Naive B cell (primary cell): ENCODE results near the gene GAB2. TPM values are rescaled to one million over a fixed set of nuclear protein-coding genes. Genes with fewer than 3 reads are reported as not detected.
"Not testable (repeated sequence)": the region's sequence is repeated elsewhere in the genome, so short reads cannot be mapped to it uniquely, and the experiment has no call there.

Experiments
- ATAC-seq, 2 donors: fragments of 150-1000 bp; cut with Tn5 transposase; 2 replicates each; pipeline ENCODE4 v1.10.0; 2021; ENCODE audit warnings: low read depth in 2 of 2, mild to moderate bottlenecking in 2 of 2, moderate library complexity in 2 of 2
- DNase-seq: peaks from one replicate; pipeline ENCODE4 v3.0.0; 2022
- H3K27ac Mint-ChIP-seq, 6 donors: one replicate each; pipeline ENCODE4 v1.8.0; 2020 to 2022; ENCODE audit warnings: mild to moderate bottlenecking in 6 of 6, mixed read lengths in 6 of 6, moderate library complexity in 5 of 6, inconsistent platforms in 2 of 6
- H3K27me3 Mint-ChIP-seq, 3 donors: one replicate each; pipeline ENCODE4 v1.8.0; 2021 to 2022; ENCODE audit warnings: mixed read lengths in 3 of 3, mild to moderate bottlenecking in 1 of 3
- H3K36me3 Mint-ChIP-seq, 2 donors: one replicate each; pipeline ENCODE4 v1.8.0; 2020 to 2022; ENCODE audit warnings: mixed read lengths in 2 of 2, inconsistent platforms in 1 of 2, mild to moderate bottlenecking in 1 of 2
- H3K4me1 Mint-ChIP-seq, 3 donors: one replicate each; pipeline ENCODE4 v1.8.0; 2020 to 2022; ENCODE audit warnings: mixed read lengths in 3 of 3, inconsistent platforms in 1 of 3, mild to moderate bottlenecking in 1 of 3, moderate library complexity in 1 of 3
- H3K4me3 Mint-ChIP-seq, 8 donors: one replicate each; pipeline ENCODE4 v1.8.0; 2020 to 2022; ENCODE audit warnings: mild to moderate bottlenecking in 8 of 8, mixed read lengths in 8 of 8, moderate library complexity in 8 of 8, inconsistent platforms in 2 of 8
- H3K9me3 Mint-ChIP-seq, 7 donors: one replicate each; pipeline ENCODE4 v1.8.0; 2020 to 2022; ENCODE audit warnings: mixed read lengths in 7 of 7, mild to moderate bottlenecking in 5 of 7, inconsistent platforms in 2 of 7, moderate library complexity in 1 of 7
- polyA plus RNA-seq, 6 donors: library from polyadenylated mRNA; unstranded; fragments of 300-500 nt; fragmentation: Illumina TruSeq; gene quantifications; one replicate each; pipeline ENCODE4 v1.2.3, GENCODE V29; 2021; ENCODE audit warnings: low read depth in 6 of 6

GAB2 gene
- polyA plus RNA-seq, 6 donors from 2014 or later = 0.71 to 4.2 (median 2.2) TPM

DNA sequence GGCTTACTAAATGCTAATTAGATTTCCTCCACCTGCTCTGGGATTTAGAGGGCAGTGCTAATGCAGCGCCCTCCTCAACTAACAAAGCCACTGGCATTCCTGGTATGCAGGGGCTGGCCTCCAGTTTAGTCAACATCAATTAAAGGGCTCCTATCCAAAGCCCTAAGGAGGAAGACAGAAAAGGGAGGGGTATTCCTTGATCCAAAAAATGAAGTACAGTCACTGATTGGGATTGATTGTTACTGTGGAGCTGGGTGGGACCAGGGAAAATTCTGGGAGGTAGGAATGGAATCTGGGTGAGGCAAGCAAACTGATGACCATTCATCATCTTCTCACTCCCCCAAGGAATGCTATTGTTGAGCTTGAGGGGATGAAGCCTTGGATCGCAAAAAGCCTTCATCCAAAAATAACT is 52.2 kb downstream of the GAB2 start:
- Mint-ChIP-seq H3K36me3 (no peaks in the 10 kb centered on the region), H3K27me3 (no peaks in the 10 kb centered on the region), H3K4me1 (peaks cover 2 to 11% (median 2%) of the 10 kb centered on the region in 3 donors), H3K9me3 (no peaks in the 10 kb centered on the region), H3K27ac (peak overlapping the region in 1 of 6 donors; percentile 53), H3K4me3 (no peak overlapping the region)
- no peak for DNase-seq
- no peak for ATAC-seq

DNA sequence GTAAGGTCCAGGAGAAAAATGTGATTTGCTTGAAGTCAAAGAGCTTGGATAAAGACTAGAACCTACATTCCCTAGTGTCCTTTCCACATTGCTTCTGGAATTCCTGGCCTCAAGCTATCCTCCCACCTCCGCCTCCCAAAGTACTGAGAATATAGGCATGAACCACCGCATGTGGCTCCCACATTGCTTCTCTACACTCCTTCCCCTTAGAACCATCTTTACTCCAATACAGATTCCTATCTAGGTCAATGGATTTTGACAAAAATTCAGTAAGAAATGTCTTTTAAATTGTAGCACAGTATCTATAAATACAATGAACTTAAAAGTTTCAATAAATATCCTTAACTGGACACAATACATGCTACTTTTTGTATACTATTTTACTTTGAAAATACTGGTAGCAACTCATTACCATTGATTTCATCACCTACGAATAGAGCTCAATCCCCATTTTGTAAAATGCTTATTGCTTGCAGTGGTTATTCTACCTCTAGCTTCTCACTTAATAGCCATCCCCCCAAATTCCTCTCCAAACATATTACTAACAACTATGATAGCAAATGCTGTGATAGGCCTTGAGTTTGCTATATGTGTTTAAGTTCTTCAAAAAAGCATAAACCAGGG is 53.4 kb downstream of the GAB2 start:
- DNase-seq (no peak), ATAC-seq (no peak)
- Mint-ChIP-seq H3K36me3 (no peaks in the 10 kb centered on the region), H3K4me3 (peak overlapping the region in 1 of 8 donors; percentile 21), H3K27ac (peak overlapping the region in 1 of 6 donors; percentile 76), H3K27me3 (no peaks in the 10 kb centered on the region), H3K4me1 (peaks cover 0 to 9% (median 4%) of the 10 kb centered on the region in 3 donors), H3K9me3 (no peaks in the 10 kb centered on the region)

DNA sequence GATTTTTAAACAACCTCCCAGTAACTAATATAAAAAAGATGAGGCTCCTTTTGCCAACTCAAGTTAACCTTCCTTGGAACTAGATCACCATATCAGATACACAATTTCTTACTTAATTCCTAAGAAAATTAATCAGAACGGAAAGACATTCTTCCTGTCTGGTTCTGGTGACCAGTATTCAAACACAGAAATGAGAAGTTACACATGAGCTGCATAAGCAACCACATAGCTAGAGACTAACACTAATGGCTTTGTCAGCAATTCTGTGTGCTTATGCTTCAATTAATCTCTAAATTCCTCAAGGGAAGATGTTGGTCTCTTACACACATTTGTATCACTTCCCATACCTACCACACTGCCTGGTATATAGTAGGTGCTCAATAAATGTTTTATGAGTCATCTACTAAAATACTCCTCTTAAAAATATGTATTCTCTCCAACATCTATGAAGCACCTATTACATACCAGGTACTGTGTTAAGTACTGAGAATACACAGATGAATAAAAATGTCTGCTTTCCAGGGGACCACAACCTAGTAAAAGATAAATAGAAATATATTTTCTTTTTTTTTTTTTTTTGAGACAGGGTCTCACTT is 54.5 kb downstream of the GAB2 start:
- DNase-seq = no peak
- peaks cover 0 to 4% (median 0%) of the 10 kb centered on the region in 7 donors for H3K9me3 Mint-ChIP-seq
- ATAC-seq = no peak
- H3K27ac Mint-ChIP-seq = peak overlapping the region in 2 of 6 donors; percentile 58 to 76
- H3K36me3 Mint-ChIP-seq = no peaks in the 10 kb centered on the region
- H3K4me3 Mint-ChIP-seq = no peak overlapping the region
- H3K27me3 Mint-ChIP-seq = no peaks in the 10 kb centered on the region
- H3K4me1 Mint-ChIP-seq = peaks cover 0 to 17% (median 4%) of the 10 kb centered on the region in 3 donors

- Mint-ChIP-seq H3K4me3 (no peak overlapping the region), H3K27ac (no peak overlapping the region), H3K36me3 (no peaks in the 10 kb centered on the region), H3K4me1 (peaks cover 0 to 9% (median 4%) of the 10 kb centered on the region in 3 donors), H3K27me3 (no peaks in the 10 kb centered on the region), H3K9me3 (peaks cover 0 to 7% (median 5%) of the 10 kb centered on the region in 7 donors)
- no peak for DNase-seq
- no peak for ATAC-seq
Measured at GRCh38 chr11:78361228-78361627, 56.4 kb downstream of the GAB2 start.

GRCh38 chr11:78359921-78360320 is 57.7 kb downstream of the GAB2 start:
- peaks cover 0 to 7% (median 5%) of the 10 kb centered on the region in 7 donors for H3K9me3 Mint-ChIP-seq
- ATAC-seq (no peak), DNase-seq (no peak)
- no peak overlapping the region for H3K4me3 Mint-ChIP-seq
- H3K27ac Mint-ChIP-seq = no peak overlapping the region
- no peaks in the 10 kb centered on the region for H3K36me3 Mint-ChIP-seq
- H3K27me3 Mint-ChIP-seq = no peaks in the 10 kb centered on the region
- peaks cover 0 to 14% (median 4%) of the 10 kb centered on the region in 3 donors for H3K4me1 Mint-ChIP-seq

DNA sequence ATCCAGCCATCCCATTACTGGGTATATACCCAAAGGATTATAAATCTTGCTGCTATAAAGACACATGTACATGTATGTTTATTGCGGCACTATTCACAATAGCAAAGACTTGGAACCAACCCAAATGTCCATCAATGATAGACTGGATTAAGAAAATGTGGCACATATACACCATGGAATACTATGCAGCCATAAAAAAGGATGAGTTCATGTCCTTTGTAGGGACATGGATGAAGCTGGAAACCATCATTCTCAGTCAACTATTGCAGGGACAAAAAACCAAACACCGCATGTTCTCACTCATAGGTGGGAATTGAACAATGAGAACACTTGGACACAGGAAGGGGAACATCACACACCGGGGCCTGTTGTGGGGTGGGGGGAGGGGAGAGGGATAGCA is 59.7 kb downstream of the GAB2 start:
- not testable (repeated sequence) for H3K27me3 Mint-ChIP-seq, H3K27ac Mint-ChIP-seq, H3K9me3 Mint-ChIP-seq, H3K36me3 Mint-ChIP-seq, ATAC-seq, DNase-seq, H3K4me3 Mint-ChIP-seq
- H3K4me1 Mint-ChIP-seq = peaks cover 0 to 22% (median 7%) of the 10 kb centered on the region in 3 donors

DNA sequence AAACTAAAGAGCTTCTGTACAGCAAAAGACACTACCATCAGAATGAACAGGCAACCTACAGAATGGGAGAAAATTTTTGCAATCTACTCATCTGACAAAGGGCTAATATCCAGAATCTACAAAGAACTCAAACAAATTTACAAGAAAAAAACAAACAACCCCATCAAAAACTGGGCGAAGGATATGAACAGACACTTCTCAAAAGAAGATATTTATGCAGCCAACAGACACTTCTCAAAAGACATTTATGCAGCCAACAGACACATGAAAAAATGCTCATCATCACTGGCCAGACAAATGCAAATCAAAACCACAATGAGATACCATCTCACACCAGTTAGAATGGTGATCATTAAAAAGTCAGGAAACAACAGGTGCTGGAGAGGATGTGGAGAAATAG is 60.2 kb downstream of the GAB2 start:
- Mint-ChIP-seq H3K27ac (peak overlapping the region in 1 of 6 donors; percentile 30), H3K4me1 (peaks cover 0 to 25% (median 7%) of the 10 kb centered on the region in 3 donors)
- not testable (repeated sequence) for H3K36me3 Mint-ChIP-seq, H3K9me3 Mint-ChIP-seq, H3K4me3 Mint-ChIP-seq, ATAC-seq, DNase-seq, H3K27me3 Mint-ChIP-seq

- H3K27ac Mint-ChIP-seq, H3K27me3 Mint-ChIP-seq, ATAC-seq, H3K9me3 Mint-ChIP-seq, H3K36me3 Mint-ChIP-seq, DNase-seq: not testable (repeated sequence)
- H3K4me3 Mint-ChIP-seq = peak overlapping the region in 1 of 8 donors; percentile 29
- H3K4me1 Mint-ChIP-seq = peaks cover 14 to 33% (median 18%) of the 10 kb centered on the region in 3 donors
Measured at GRCh38 chr11:78355742-78356141, 61.9 kb downstream of the GAB2 start.

DNA sequence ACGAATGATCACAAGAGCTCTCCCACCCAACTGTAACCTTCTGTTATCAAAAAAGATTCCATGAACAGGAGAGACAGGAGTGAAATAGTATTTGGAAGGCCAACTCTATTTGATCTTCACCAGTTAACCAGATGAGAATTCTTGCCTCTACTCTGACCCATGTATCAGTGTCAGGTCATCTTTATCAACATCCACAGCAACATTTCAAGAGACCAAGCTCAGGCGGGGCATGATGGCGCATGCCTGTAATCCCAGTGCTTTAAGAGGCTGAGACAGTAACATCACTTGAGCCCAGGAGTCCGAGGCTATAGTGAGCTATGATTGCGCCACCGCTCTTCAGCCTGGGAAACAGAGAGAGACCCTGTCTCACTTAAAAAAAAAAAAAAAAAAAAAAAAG is 62.3 kb downstream of the GAB2 start:
- no peak overlapping the region for H3K4me3 Mint-ChIP-seq
- H3K27ac Mint-ChIP-seq = peak overlapping the region in 2 of 6 donors; percentile 8 to 58
- ATAC-seq = no peak
- H3K9me3 Mint-ChIP-seq = peaks cover 0 to 7% (median 5%) of the 10 kb centered on the region in 7 donors
- H3K36me3 Mint-ChIP-seq = no peaks in the 10 kb centered on the region
- H3K4me1 Mint-ChIP-seq = peaks cover 18 to 36% (median 23%) of the 10 kb centered on the region in 3 donors
- DNase-seq = no peak
- no peaks in the 10 kb centered on the region for H3K27me3 Mint-ChIP-seq

GRCh38 chr11:78354408-78355308 is 63.0 kb downstream of the GAB2 start:
- H3K4me3 Mint-ChIP-seq = no peak overlapping the region
- H3K9me3 Mint-ChIP-seq = peaks cover 0 to 7% (median 5%) of the 10 kb centered on the region in 7 donors
- H3K36me3 Mint-ChIP-seq = no peaks in the 10 kb centered on the region
- DNase-seq (no peak), ATAC-seq (no peak)
- no peaks in the 10 kb centered on the region for H3K27me3 Mint-ChIP-seq
- peaks cover 24 to 42% (median 25%) of the 10 kb centered on the region in 3 donors for H3K4me1 Mint-ChIP-seq
- H3K27ac Mint-ChIP-seq = peak overlapping the region in 2 of 6 donors; percentile 4 to 8

DNA sequence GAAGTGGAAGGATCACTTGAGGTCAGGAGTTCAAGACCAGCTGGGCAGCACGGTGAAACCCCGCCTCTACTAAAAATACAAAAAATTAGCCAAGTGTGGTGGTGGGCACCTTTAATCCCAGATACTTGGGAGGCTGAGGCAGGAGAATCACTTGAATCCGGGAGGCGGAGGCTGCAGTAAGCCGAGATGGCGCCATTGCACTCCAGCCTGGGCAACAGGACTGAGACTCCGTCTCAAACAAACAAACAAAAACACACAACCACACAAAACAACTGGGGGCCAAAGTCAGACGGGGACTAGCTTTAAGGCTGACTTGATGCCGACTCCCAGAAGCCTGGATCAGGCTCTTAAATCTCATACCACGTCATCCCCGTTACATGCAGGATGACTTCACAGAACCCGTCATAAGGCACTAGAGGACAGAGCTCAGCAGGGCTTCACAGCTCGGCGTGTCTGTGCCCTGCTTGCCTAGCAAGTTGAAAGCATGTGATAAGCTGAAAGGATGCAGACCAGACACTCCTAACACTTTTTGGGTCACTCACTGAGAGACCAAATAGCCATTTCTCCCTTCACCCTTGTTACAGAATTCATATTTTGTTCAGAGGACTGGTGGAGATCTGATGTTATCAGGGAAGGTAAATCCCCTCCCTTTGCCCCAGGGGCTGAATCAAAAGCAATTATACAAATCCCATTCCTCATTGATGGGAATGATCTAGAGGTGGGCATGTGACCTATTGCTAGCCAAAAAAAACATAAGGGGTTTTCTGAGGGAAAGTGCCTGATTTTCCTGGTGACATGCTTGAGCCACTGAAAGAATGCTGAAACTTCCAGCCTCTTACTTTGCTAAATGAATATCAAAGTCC is 65.4 kb downstream of the GAB2 start:
- peak overlapping the region in 3 of 6 donors; percentile 20 to 92 (median 85) for H3K27ac Mint-ChIP-seq
- H3K4me1 Mint-ChIP-seq = peaks cover 33 to 51% (median 36%) of the 10 kb centered on the region in 3 donors
- no peaks in the 10 kb centered on the region for H3K27me3 Mint-ChIP-seq
- DNase-seq (no peak), ATAC-seq (no peak)
- peak overlapping the region in 3 of 8 donors; percentile 28 to 47 (median 36) for H3K4me3 Mint-ChIP-seq
- peaks cover 0 to 6% (median 0%) of the 10 kb centered on the region in 7 donors for H3K9me3 Mint-ChIP-seq
- H3K36me3 Mint-ChIP-seq = no peaks in the 10 kb centered on the region

DNA sequence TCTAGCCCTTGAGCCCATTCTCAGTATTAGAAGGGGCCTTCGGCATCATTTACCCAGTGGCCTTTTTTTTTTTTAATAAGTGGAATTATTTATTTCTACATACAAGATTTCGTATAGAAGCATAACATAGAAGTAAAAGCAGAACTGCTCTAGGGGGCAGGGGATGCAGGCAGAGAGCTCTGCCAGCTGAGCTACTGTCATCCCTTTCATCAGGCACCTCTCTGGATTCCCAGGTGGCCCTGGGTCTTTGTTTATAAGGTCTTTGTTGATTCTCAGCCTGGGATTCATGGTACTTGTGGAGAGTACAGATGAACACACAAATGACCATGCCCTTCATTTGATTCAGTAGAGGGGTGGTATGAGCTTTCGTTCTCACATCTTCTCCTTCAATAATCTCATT is 66.4 kb downstream of the GAB2 start:
- Mint-ChIP-seq H3K4me3 (peak overlapping the region; percentile 76 to 94 (median 89)), H3K9me3 (no peaks in the 10 kb centered on the region), H3K27ac (peak overlapping the region; percentile 39 to 95 (median 88)), H3K4me1 (peaks cover 36 to 51% (median 36%) of the 10 kb centered on the region in 3 donors), H3K27me3 (no peaks in the 10 kb centered on the region), H3K36me3 (no peaks in the 10 kb centered on the region)
- DNase-seq (no peak), ATAC-seq (peak; percentile 53 to 55)
